ENCODE data around the gene POLG. TPM values are rescaled to one million over a fixed set of nuclear protein-coding genes. Genes with fewer than 3 reads are reported as not detected.

The POLG gene
- total and polyA plus RNA-seq, 2 of the 13 experiments (the other 11 are each of a cell fraction or from before 2014, with no cell fraction given): 26.6 to 35.5 TPM

DNA sequence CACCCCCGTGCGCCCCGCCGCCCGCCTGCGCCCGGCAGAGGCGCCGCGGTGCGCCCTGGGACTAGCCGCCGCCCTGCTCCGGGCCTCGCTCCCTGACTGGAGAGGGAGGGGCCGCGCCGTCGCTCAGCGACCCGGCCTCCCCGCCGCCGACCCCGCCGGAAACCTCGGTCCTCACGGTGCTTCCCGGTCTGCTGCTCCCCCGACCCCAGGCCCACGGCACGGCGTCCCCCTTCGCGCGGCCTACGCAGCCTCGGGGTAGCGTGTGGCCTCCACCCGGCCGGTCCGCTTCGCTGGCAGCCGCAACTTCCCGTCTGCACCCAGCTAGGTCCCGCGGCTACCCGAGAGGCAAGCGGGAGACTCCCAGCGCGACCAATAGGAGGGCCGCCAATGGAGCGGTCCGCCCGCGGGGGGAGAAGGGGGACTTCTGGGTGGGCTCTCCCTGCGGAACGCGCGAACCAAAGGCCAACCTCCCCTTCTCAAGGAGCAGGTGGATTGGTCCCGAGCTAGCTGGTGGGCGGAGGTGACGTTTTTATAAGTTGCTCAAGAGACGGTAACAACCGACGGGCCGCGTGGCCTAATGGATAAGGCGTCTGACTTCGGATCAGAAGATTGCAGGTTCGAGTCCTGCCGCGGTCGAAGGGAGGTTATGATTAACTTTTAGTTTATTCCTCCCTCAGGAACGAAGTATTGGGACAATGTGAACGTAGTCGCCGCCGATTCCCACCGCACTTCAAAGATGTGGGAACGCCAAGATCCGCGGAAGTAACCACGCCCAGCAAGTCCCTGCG, at the start of gene POLG (continued):
- TF ChIP-seq ZBTB38 (CRISPR knock-in tag; IDR thresholded peaks at IDR 0.05) (peak; percentile 55; the same call in 1 of the 2 replicates), KDM5A (IDR thresholded peaks at IDR 0.05; ENCODE audit: borderline replicate concordance, low read length) (peak; percentile 72; the same call in 1 of the 2 replicates), REPIN1 (CRISPR knock-in tag; IDR thresholded peaks at IDR 0.05; ENCODE audit: borderline replicate concordance, low read depth) (peak; percentile 97; the same call in 1 of the 2 replicates), NFKBIZ (CRISPR knock-in tag; IDR thresholded peaks at IDR 0.05) (peak; percentile 87; the same call in 1 of the 2 replicates), ZSCAN9 (CRISPR knock-in tag; IDR thresholded peaks at IDR 0.05; ENCODE audit: borderline replicate concordance) (peak; percentile 86; the same call in 1 of the 2 replicates), ATAD3A (CRISPR knock-in tag; IDR thresholded peaks at IDR 0.05) (no peak), HCFC1 (IDR thresholded peaks at IDR 0.05; ENCODE audit: low read depth, low read length) (peak; percentile 45; the same call in 1 of the 2 replicates), THAP11 (CRISPR knock-in tag; IDR thresholded peaks at IDR 0.05) (peak; percentile 88), SP5 (CRISPR knock-in tag; IDR thresholded peaks at IDR 0.05; ENCODE audit: borderline replicate concordance, low read depth) (peak; percentile 10; the same call in 1 of the 2 replicates), ZBTB42 (CRISPR knock-in tag; IDR thresholded peaks at IDR 0.05) (0 out of 2 replicates have a peak, but pooled peaks have one; percentile 45), ZNF709 (CRISPR knock-in tag; IDR thresholded peaks at IDR 0.05) (0 out of 2 replicates have a peak, but pooled peaks have one; percentile 29), ZNF850 (CRISPR knock-in tag; conservative IDR thresholded peaks at IDR 0.05) (no peak; the same call in 1 of the 2 replicates), CHD2 (IDR thresholded peaks at IDR 0.05; ENCODE audit: low read depth, low read length) (peak; percentile 73), MATR3 (CRISPR knock-in tag; IDR thresholded peaks at IDR 0.05) (no peak), ZFY (CRISPR knock-in tag; IDR thresholded peaks at IDR 0.05) (peak; percentile 100), CBX2 (IDR thresholded peaks at IDR 0.05; ENCODE audit: low read depth, low read length) (no peak), CBX2 (CRISPR knock-in tag; IDR thresholded peaks at IDR 0.05; ENCODE audit: low read depth) (no peak)
- TF ChIP-seq, protein P1, sequence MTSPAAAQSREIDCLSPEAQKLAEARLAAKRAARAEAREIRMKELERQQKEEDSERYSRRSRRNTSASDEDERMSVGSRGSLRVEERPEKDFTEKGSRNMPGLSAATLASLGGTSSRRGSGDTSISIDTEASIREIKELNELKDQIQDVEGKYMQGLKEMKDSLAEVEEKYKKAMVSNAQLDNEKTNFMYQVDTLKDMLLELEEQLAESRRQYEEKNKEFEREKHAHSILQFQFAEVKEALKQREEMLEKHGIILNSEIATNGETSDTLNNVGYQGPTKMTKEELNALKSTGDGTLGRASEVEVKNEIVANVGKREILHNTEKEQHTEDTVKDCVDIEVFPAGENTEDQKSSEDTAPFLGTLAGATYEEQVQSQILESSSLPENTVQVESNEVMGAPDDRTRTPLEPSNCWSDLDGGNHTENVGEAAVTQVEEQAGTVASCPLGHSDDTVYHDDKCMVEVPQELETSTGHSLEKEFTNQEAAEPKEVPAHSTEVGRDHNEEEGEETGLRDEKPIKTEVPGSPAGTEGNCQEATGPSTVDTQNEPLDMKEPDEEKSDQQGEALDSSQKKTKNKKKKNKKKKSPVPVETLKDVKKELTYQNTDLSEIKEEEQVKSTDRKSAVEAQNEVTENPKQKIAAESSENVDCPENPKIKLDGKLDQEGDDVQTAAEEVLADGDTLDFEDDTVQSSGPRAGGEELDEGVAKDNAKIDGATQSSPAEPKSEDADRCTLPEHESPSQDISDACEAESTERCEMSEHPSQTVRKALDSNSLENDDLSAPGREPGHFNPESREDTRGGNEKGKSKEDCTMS (CRISPR knock-in tag; conservative IDR thresholded peaks at IDR 0.05): no peak
- TF ChIP-seq, protein P2, sequence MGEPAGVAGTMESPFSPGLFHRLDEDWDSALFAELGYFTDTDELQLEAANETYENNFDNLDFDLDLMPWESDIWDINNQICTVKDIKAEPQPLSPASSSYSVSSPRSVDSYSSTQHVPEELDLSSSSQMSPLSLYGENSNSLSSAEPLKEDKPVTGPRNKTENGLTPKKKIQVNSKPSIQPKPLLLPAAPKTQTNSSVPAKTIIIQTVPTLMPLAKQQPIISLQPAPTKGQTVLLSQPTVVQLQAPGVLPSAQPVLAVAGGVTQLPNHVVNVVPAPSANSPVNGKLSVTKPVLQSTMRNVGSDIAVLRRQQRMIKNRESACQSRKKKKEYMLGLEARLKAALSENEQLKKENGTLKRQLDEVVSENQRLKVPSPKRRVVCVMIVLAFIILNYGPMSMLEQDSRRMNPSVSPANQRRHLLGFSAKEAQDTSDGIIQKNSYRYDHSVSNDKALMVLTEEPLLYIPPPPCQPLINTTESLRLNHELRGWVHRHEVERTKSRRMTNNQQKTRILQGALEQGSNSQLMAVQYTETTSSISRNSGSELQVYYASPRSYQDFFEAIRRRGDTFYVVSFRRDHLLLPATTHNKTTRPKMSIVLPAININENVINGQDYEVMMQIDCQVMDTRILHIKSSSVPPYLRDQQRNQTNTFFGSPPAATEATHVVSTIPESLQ (CRISPR knock-in tag; conservative IDR thresholded peaks at IDR 0.05): no peak; the same call in 1 of the 2 replicates
- TF ChIP-seq, protein P3, sequence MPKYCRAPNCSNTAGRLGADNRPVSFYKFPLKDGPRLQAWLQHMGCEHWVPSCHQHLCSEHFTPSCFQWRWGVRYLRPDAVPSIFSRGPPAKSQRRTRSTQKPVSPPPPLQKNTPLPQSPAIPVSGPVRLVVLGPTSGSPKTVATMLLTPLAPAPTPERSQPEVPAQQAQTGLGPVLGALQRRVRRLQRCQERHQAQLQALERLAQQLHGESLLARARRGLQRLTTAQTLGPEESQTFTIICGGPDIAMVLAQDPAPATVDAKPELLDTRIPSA (CRISPR knock-in tag; IDR thresholded peaks at IDR 0.05; ENCODE audit: borderline replicate concordance): peak; percentile 74
- TF ChIP-seq, protein P4, sequence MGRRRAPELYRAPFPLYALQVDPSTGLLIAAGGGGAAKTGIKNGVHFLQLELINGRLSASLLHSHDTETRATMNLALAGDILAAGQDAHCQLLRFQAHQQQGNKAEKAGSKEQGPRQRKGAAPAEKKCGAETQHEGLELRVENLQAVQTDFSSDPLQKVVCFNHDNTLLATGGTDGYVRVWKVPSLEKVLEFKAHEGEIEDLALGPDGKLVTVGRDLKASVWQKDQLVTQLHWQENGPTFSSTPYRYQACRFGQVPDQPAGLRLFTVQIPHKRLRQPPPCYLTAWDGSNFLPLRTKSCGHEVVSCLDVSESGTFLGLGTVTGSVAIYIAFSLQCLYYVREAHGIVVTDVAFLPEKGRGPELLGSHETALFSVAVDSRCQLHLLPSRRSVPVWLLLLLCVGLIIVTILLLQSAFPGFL (CRISPR knock-in tag; IDR thresholded peaks at IDR 0.05): no peak
- TF ChIP-seq, protein P5, sequence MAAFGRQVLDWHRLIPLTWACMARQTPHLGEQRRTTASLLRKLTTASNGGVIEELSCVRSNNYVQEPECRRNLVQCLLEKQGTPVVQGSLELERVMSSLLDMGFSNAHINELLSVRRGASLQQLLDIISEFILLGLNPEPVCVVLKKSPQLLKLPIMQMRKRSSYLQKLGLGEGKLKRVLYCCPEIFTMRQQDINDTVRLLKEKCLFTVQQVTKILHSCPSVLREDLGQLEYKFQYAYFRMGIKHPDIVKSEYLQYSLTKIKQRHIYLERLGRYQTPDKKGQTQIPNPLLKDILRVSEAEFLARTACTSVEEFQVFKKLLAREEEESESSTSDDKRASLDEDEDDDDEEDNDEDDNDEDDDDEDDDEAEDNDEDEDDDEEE (CRISPR knock-in tag; IDR thresholded peaks at IDR 0.05): 0 out of 2 replicates have a peak, but pooled peaks have one; percentile 55

Measured in HepG2 (cell line).